HepG2 (cell line): ENCODE data around the gene TEX9. TPM values are rescaled to one million over a fixed set of nuclear protein-coding genes. Genes with fewer than 3 reads are reported as not detected.

Source experiments
- ATAC-seq: fragments of 200-7000 bp; cut with Tn5 transposase; 3 replicates; pipeline ENCODE4 v1.9.1; 2020; ENCODE audit warnings: mild to moderate bottlenecking, moderate library complexity
- BruUV-seq: library from RNA; stranded (reverse); fragments of 400-500 nt; replicated peaks from 2 replicates; lab custom pipeline; 2021; lab: Mats Ljungman, UMichigan
- CTCF ChIA-PET: fragments of 300-600 bp; formaldehyde crosslinking; extraction: SDS; loops from one replicate; lab custom pipeline; 2021; ENCODE audit warnings: low total read pairs, inconsistent platforms, low intra/inter-chr PET ratio; lab: Yijun Ruan, JAX
- POLR2A ChIA-PET: fragments of 350-600 bp; sonication (Branson Sonifier 250); formaldehyde crosslinking; loops from one replicate; lab custom pipeline; 2020; ENCODE audit warnings: antibody characterized with exemption, inconsistent platforms; lab: Yijun Ruan, JAX
- DNase-seq: peaks from one replicate; pipeline ENCODE4 v3.0.0-alpha.2; 2015; ENCODE audit warnings: low spot score
- FAIRE-seq: peaks from 3 replicates; lab custom pipeline; 2011; peaks lifted over from hg19 to GRCh38; lab: Jason Lieb, UNC
- H2AFZ ChIP-seq: one replicate; pipeline ENCODE4 v1.6.1; 2011; ENCODE audit warnings: low read length, inconsistent platforms
- H3K27ac ChIP-seq: fragments of 300-600 bp; 3 replicates; pipeline ENCODE4 v1.8.0; 2011; ENCODE audit warnings: mixed run types, mild to moderate bottlenecking, mixed read lengths, low read length, inconsistent platforms; ENCODE audit not compliant: insufficient read depth; ENCODE audit errors: extremely low read length
- H3K27me3 ChIP-seq, 2 experiments: fragments of 200-600 bp in 1 of 2; 2 replicates in 1 of 2; 3 replicates in 1 of 2; pipeline versions ENCODE4 v1.6.0 to v1.8.0; 2011; ENCODE audit warnings: low read length in 2 of 2, mild to moderate bottlenecking in 2 of 2, moderate library complexity in 2 of 2, inconsistent platforms in 1 of 2; ENCODE audit not compliant: insufficient read depth in 2 of 2, control insufficient read depth in 1 of 2
- H3K36me3 ChIP-seq, 2 experiments: fragments of 200-600 bp in 1 of 2; replicated peaks in 1 of 2; 2 replicates in 1 of 2; 3 replicates in 1 of 2; pipeline versions ENCODE4 v1.5.1 to v1.8.0; 2011; ENCODE audit warnings: low read length in 2 of 2, inconsistent platforms in 1 of 2; ENCODE audit not compliant: insufficient read depth in 2 of 2, control insufficient read depth in 1 of 2
- H3K4me1 ChIP-seq: 2 replicates; pipeline ENCODE4 v1.5.1; 2012; ENCODE audit warnings: low read length, inconsistent platforms; ENCODE audit not compliant: insufficient read depth
- H3K4me2 ChIP-seq: 2 replicates; pipeline ENCODE4 v1.6.0; 2011; ENCODE audit warnings: low read depth, low read length, inconsistent platforms
- H3K4me3 ChIP-seq, 3 experiments: fragments of 200-600 bp in 1 of 3; sonication (generic), shearing (Covaris generic) in 1 of 3; replicated peaks in 1 of 3; 2 replicates each; pipeline ENCODE4 v1.5.1; 2011 to 2016; ENCODE audit warnings: low read length in 3 of 3, inconsistent platforms in 2 of 3, low read depth in 2 of 3, mild to moderate bottlenecking in 2 of 3, control low read depth in 1 of 3, mixed read lengths in 1 of 3; ENCODE audit not compliant: insufficient read depth in 1 of 3
- H3K79me2 ChIP-seq: one replicate; pipeline ENCODE4 v1.6.1; 2011; ENCODE audit warnings: low read length, inconsistent platforms; ENCODE audit not compliant: insufficient read depth
- H3K9ac ChIP-seq: 2 replicates; pipeline ENCODE4 v1.6.0; 2011; ENCODE audit warnings: mild to moderate bottlenecking, low read depth, low read length, inconsistent platforms; ENCODE audit not compliant: insufficient read depth
- H3K9me3 ChIP-seq: 2 replicates; pipeline ENCODE4 v1.5.1; 2012; ENCODE audit warnings: mild to moderate bottlenecking, low read length
- H4K20me1 ChIP-seq: 2 replicates; pipeline ENCODE4 v1.6.0; 2011; ENCODE audit warnings: inconsistent platforms, mild to moderate bottlenecking, low read length, moderate library complexity; ENCODE audit not compliant: insufficient read depth
- GATAD2A ChIP-seq: IDR thresholded peaks from 2 replicates; pipeline ENCODE4 v1.6.1; 2016
- HOXA5 ChIP-seq: sonication (generic); formaldehyde crosslinking; IDR thresholded peaks from 2 replicates; pipeline ENCODE4 v1.4.0; 2020; ENCODE audit warnings: missing genetic modification reagents
- KDM4B ChIP-seq: sonication (generic); formaldehyde crosslinking; IDR thresholded peaks from 2 replicates; pipeline ENCODE4 v1.4.0; 2020; ENCODE audit warnings: missing genetic modification reagents
- MAFF ChIP-seq: IDR thresholded peaks from 2 replicates; pipeline ENCODE4 v1.6.1; 2011; ENCODE audit warnings: low read depth, low read length, improper control_type of control experiment
- MAFK ChIP-seq, 2 experiments: IDR thresholded peaks in 1 of 2; conservative IDR thresholded peaks in 1 of 2; 2 replicates each; pipeline ENCODE4 v1.6.1; 2011; ENCODE audit warnings: improper control_type of control experiment in 2 of 2, low read length in 2 of 2
- MED13 ChIP-seq: sonication (generic); formaldehyde crosslinking; IDR thresholded peaks from 2 replicates; pipeline ENCODE4 v1.5.0; 2020; ENCODE audit warnings: missing genetic modification reagents
- NBN ChIP-seq: fragments of 450-650 bp; conservative IDR thresholded peaks from 2 replicates; pipeline ENCODE4 v1.6.1; 2017
- RAD51 ChIP-seq: fragments of 450-650 bp; IDR thresholded peaks from 2 replicates; pipeline ENCODE4 v1.6.1; 2016; ENCODE audit warnings: borderline replicate concordance
- ZBTB4 ChIP-seq: sonication (generic); formaldehyde crosslinking; IDR thresholded peaks from 2 replicates; pipeline ENCODE4 v1.4.0; 2020; ENCODE audit warnings: missing genetic modification reagents, mild to moderate bottlenecking, borderline replicate concordance
- ZFP1 ChIP-seq: IDR thresholded peaks from 2 replicates; pipeline ENCODE4 v1.6.1; 2016
- ZNF343 ChIP-seq: sonication (generic); formaldehyde crosslinking; IDR thresholded peaks from 2 replicates; pipeline ENCODE4 v1.4.0; 2020; ENCODE audit warnings: mild to moderate bottlenecking, missing genetic modification reagents
- ZNF75D ChIP-seq: sonication (generic); formaldehyde crosslinking; IDR thresholded peaks from 2 replicates; pipeline ENCODE4 v1.8.1; 2023; ENCODE audit warnings: missing genetic modification reagents, mild to moderate bottlenecking, borderline replicate concordance
- WGBS: methylation state at CpG from one replicate; pipeline ENCODE4 v1.1.6; 2017; ENCODE audit warnings: low lambda C conversion rate; 5-methylcytosine and 5-hydroxymethylcytosine counted together
- in situ Hi-C: cut with HindIII; loops from 2 replicates; pipeline ENCODE4 v1.10.0; 2017; ENCODE audit warnings: low pct_unique_long_range_greater_than_20kb; ENCODE audit not compliant: extremely low pct_ligation_motif_present
- intact Hi-C: fragments of 100-400 bp; cut with micrococcal nuclease; formaldehyde crosslinking; loops from one replicate; pipeline ENCODE4 v1.10.0; 2022; ENCODE audit not compliant: unreplicated experiment
- polyA plus RNA-seq, 8 experiments: library from polyadenylated mRNA; depleted of rRNA in 3 of 8; stranded (reverse) in 7 of 8; unstranded in 1 of 8; fragments of >200 nt; fragmentation: Illumina TruSeq in 4 of 8; extraction: Trizol in 4 of 8; gene quantifications; 2 replicates each; pipeline versions ENCODE4 v1.2.1 to v1.2.3, GENCODE V29; 2011 to 2016; ENCODE audit warnings: low read depth in 4 of 8, missing spikeins in 1 of 8, mixed read lengths in 1 of 8; ENCODE audit not compliant: insufficient read depth in 1 of 8
- total RNA-seq, 5 experiments: library from RNA; depleted of rRNA; stranded (reverse); fragments of >200 nt; fragmentation: Illumina TruSeq; extraction: Trizol; gene quantifications; 2 replicates each; pipeline ENCODE4 v1.2.3, GENCODE V29; 2016; ENCODE audit warnings: low read depth in 1 of 5

Gene TEX9
- total and polyA plus RNA-seq, 2 of the 13 experiments (the other 11 are each of a cell fraction or from before 2014, with no cell fraction given): 0.82 to 6.9 TPM

- TF ChIP-seq KDM4B (no peak), ZNF75D (CRISPR knock-in tag) (no peak), HOXA5 (no peak), GATAD2A (CRISPR knock-in tag) (no peak)
Measured at GRCh38 chr15:56322444-56322843, 42.8 kb upstream of the TEX9 start (continued).

GRCh38 chr15:56323435-56323834 is 41.8 kb upstream of the TEX9 start:
- ATAC-seq (no peak), FAIRE-seq (no peak), DNase-seq (no peak)
- H3K36me3 ChIP-seq: no peaks in the 10 kb centered on the region
- no peak overlapping the region for H3K4me3 ChIP-seq
- no peak overlapping the region for H2AFZ ChIP-seq
- no peaks in the 10 kb centered on the region for H3K9me3 ChIP-seq
- ChIA-PET CTCF (no interaction called here), POLR2A (no interaction called here)
- no peaks in the 10 kb centered on the region for H4K20me1 ChIP-seq
- H3K4me1 ChIP-seq: 0 out of 2 replicates have a peak, but pooled peaks cover 8% of the 10 kb centered on the region
- intact Hi-C loops: no loop called here
- BruUV-seq: no TSS peak
- H3K27ac ChIP-seq: no peak overlapping the region
- TF ChIP-seq RAD51 (no peak), MED13 (CRISPR knock-in tag) (no peak), ZNF343 (CRISPR knock-in tag) (no peak), MAFF (peak; percentile 48), ZFP1 (CRISPR knock-in tag) (no peak), MAFK (conservative IDR thresholded peaks at IDR 0.05 in 1 of 2, IDR thresholded peaks at IDR 0.05 in 1 of 2; ENCODE audit: low read length in 2 of 2) (peak; percentile 64 to 68)
- H3K27me3 ChIP-seq: peaks cover 0 to 3% of the 10 kb centered on the region in 2 experiments; a peak in 1 of 5 replicates
- no peak overlapping the region for H3K4me2 ChIP-seq
- no peak overlapping the region for H3K9ac ChIP-seq
- 2% methylated on average over 1 of the region's 1 CpG for WGBS
- H3K79me2 ChIP-seq: no peaks in the 10 kb centered on the region
- in situ Hi-C loops: no loop called here

GRCh38 chr15:56325186-56325585 is 40.0 kb upstream of the TEX9 start:
- Histone ChIP-seq H3K4me1 (0 out of 2 replicates have a peak, but pooled peaks cover 8% of the 10 kb centered on the region), H3K27ac (no peak overlapping the region), H3K79me2 (no peaks in the 10 kb centered on the region), H3K4me2 (no peak overlapping the region), H3K9ac (no peak overlapping the region), H3K4me3 (no peak overlapping the region), H3K27me3 (peaks cover 0 to 3% of the 10 kb centered on the region in 2 experiments; a peak in 1 of 5 replicates), H4K20me1 (no peaks in the 10 kb centered on the region), H3K9me3 (no peaks in the 10 kb centered on the region), H3K36me3 (no peaks in the 10 kb centered on the region), H2AFZ (no peak overlapping the region)
- no peak for FAIRE-seq
- no peak for DNase-seq
- ChIA-PET POLR2A (no interaction called here), CTCF (no interaction called here)
- in situ Hi-C loops: no loop called here
- WGBS: 2% methylated on average over 3 of the region's 3 CpGs
- no peak for ATAC-seq
- BruUV-seq: no TSS peak
- intact Hi-C loops: no loop called here
- no peak for TF ChIP-seq NBN
- TF ChIP-seq ZBTB4 (CRISPR knock-in tag): no peak
